ENCODE measurements around the gene DNM3. TPM values are rescaled to one million over a fixed set of nuclear protein-coding genes. Genes with fewer than 3 reads are reported as not detected.

Gene DNM3
- total and polyA plus RNA-seq, 10 of the 15 experiments (the other 5 are each of a cell fraction or from before 2014, with no cell fraction given): 0.03 to 1.5 (median 0.08) TPM; not detected in 3

DNA sequence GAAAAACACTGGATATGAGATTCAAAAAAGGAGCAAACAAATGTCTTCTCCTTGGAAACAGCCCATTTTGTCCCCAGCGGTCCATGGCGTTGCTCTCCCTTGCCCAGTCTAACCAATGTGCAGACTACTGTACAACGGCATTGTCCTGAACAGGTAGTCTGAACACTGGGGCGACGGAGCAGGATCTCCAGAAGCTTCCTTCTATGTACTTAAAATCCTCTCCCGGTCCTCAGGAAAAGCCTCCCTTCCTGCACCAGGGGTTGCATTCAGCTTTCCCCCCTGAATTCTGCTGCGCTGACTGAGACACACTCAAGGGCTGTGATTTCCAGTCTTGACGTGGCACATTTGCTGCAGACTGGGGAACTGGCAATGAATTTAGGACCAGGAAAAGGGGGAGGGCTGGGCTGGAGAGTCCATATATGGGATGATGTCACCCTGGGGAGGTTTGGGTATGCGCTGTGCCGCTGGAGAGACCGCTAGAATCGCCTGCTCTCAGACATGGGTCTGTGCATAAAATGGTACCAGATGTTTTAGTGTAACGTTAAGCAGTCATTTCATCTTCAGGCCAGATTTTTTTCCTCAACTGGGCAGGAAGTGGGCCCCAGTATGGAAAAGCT lies 303.3 kb downstream of the DNM3 start (continued):
- TF ChIP-seq, protein P1, sequence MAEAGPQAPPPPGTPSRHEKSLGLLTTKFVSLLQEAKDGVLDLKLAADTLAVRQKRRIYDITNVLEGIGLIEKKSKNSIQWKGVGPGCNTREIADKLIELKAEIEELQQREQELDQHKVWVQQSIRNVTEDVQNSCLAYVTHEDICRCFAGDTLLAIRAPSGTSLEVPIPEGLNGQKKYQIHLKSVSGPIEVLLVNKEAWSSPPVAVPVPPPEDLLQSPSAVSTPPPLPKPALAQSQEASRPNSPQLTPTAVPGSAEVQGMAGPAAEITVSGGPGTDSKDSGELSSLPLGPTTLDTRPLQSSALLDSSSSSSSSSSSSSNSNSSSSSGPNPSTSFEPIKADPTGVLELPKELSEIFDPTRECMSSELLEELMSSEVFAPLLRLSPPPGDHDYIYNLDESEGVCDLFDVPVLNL (IDR thresholded peaks at IDR 0.05; ENCODE audit: low read depth, low read length): no peak
- TF ChIP-seq RBBP5 (conservative IDR thresholded peaks at IDR 0.05) (no peak), CHD4 (IDR thresholded peaks at IDR 0.05) (no peak), MYB (IDR thresholded peaks at IDR 0.05; ENCODE audit: borderline replicate concordance, low read depth, low read length) (no peak)

DNA sequence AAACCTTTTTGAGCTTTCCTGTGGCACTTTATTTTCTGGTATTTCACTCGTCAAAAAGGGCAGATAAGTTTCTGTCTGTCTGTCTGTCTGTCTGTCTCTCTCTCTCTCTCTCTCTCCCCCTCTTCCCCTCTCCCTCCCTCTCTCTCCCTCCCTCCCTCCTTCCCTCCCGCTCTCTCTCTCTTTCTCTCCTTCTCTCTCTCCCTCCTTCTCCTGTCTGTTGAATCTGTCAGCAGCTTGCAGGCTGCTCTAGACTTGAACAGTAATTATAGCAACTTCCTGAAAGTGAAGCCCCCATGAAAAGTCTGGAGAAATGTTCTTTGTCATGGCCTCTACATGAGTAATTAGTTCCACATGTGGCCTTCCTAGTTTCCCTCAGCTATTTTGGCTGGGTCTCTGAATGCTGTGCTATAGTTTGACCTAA lies 303.9 kb downstream of the DNM3 start:
- ChIA-PET RAD21 (ENCODE audit: unreplicated experiment) (interaction anchor here (1.0 kb wide), 1 partner anchor 254 kb away, joined by 3 read pairs; no protein-coding TSS in a partner anchor), SMC1A (ENCODE audit: uncharacterized antibody, unreplicated experiment) (interaction anchor here (0.7 to 3.1 kb wide), 8 partner anchors 8 to 262 kb away, joined by 3 to 14 read pairs (median 4); no protein-coding TSS in a partner anchor), CTCF (interaction anchor here (1.0 to 1.5 kb wide), 6 partner anchors 10 to 254 kb away, joined by 3 to 5 read pairs (median 3); no protein-coding TSS in a partner anchor), POLR2A (no interaction called here)
- intact Hi-C loops (cut with micrococcal nuclease; ENCODE audit: unreplicated experiment) (no loop called here), in situ Hi-C loops (cut with MboI) (no loop called here)
- Histone ChIP-seq H3K27ac (ENCODE audit: control insufficient read depth, insufficient read depth) (no peak overlapping the region), H3K9me3 (replicated peaks; ENCODE audit: control insufficient read depth, insufficient read depth, low read length) (no peaks in the 10 kb centered on the region; the same call in 2 of the 3 replicates), H3K27me3 (replicated peaks in 1 of 2; ENCODE audit: control insufficient read depth in 2 of 2, insufficient read depth in 2 of 2, low read length in 1 of 2) (no peaks in the 10 kb centered on the region), H3K4me2 (ENCODE audit: control insufficient read depth, insufficient read depth) (no peak overlapping the region), H3K4me3 (no peak overlapping the region), H3K79me2 (ENCODE audit: control insufficient read depth, insufficient read depth, low read length) (no peaks in the 10 kb centered on the region), H3K36me3 (ENCODE audit: control insufficient read depth in 2 of 2, insufficient read depth in 2 of 2, low read length in 1 of 2) (no peaks in the 10 kb centered on the region), H3K4me1 (ENCODE audit: control insufficient read depth, insufficient read depth, low read length) (no peaks in the 10 kb centered on the region), H2AFZ (ENCODE audit: control insufficient read depth, low read depth, low read length) (no peak overlapping the region; the same call in 1 of the 2 replicates), H4K20me1 (ENCODE audit: control insufficient read depth, insufficient read depth) (no peaks in the 10 kb centered on the region), H3K9ac (ENCODE audit: control insufficient read depth, insufficient read depth, low read length) (no peak overlapping the region)
- no TSS peak for BruUV-seq (replicated peaks)
- 14% methylated on average over 2 of the region's 2 CpGs for WGBS (ENCODE audit: insufficient coverage, insufficient replicate concordance, low lambda C conversion rate, missing lambda C conversion rate)
- no peak for ATAC-seq
- TF ChIP-seq EZH2 (IDR thresholded peaks at IDR 0.05; ENCODE audit: borderline replicate concordance, control insufficient read depth, low read depth, low read length) (no peak), HDGF (IDR thresholded peaks at IDR 0.05) (no peak), STAT1 (conservative IDR thresholded peaks at IDR 0.05) (no peak)
- DNase-seq (ENCODE audit: low read depth, low spot score): no peak
- FAIRE-seq: peak; percentile 35

Measured in GM12878 (cell line).